GM19043 (cell line): Measurements from ENCODE around the gene PITPNM3.

Source experiments
- ATAC-seq: cut with Tn5 transposase; IDR thresholded peaks from one replicate; pipeline ENCODE4 v1.9.1; 2021; ENCODE audit warnings: low read depth; ENCODE audit not compliant: unreplicated experiment

PITPNM3 gene

GRCh38 chr17:6425407-6425806, 130.9 kb downstream of the PITPNM3 start:
- ATAC-seq: no peak

GRCh38 chr17:6423931-6424330, 132.4 kb downstream of the PITPNM3 start:
- ATAC-seq: no peak

GRCh38 chr17:6422654-6423241, 133.6 kb downstream of the PITPNM3 start:
- no peak for ATAC-seq

- ATAC-seq: no peak
Measured at GRCh38 chr17:6421700-6422604, 134.4 kb downstream of the PITPNM3 start.

- no peak for ATAC-seq
Measured at GRCh38 chr17:6420173-6420641, 136.1 kb downstream of the PITPNM3 start.

GRCh38 chr17:6415616-6416015, 140.7 kb downstream of the PITPNM3 start:
- no peak for ATAC-seq

GRCh38 chr17:6413065-6413464, 143.3 kb downstream of the PITPNM3 start:
- no peak for ATAC-seq

- no peak for ATAC-seq
Measured at GRCh38 chr17:6408735-6409134, 147.6 kb downstream of the PITPNM3 start.

- no peak for ATAC-seq
Measured at GRCh38 chr17:6408276-6408675, 148.1 kb downstream of the PITPNM3 start.

GRCh38 chr17:6402258-6402657, 154.1 kb downstream of the PITPNM3 start:
- ATAC-seq: no peak
